ENCODE data around the gene IRF2BP2. TPM values are rescaled to one million over a fixed set of nuclear protein-coding genes. Genes with fewer than 3 reads are reported as not detected.

The IRF2BP2 gene
- total RNA-seq, 1 donor from 2014 or later = 72.9 TPM

- intact Hi-C loops (cut with DNase I) = no loop called here
- Histone ChIP-seq H3K4me3 (no peak overlapping the region), H3K9me3 (no peaks in the 10 kb centered on the region), H3K4me1 (no peaks in the 10 kb centered on the region), H3K36me3 (no peaks in the 10 kb centered on the region), H3K27ac (no peak overlapping the region), H3K27me3 (no peaks in the 10 kb centered on the region)
- TF ChIP-seq POLR2A (IDR thresholded peaks at IDR 0.05) (no peak), POLR2AphosphoS5 (IDR thresholded peaks at IDR 0.05; ENCODE audit: insufficient read depth in 1 of 2, low read depth in 1 of 2) (no peak), CTCF (IDR thresholded peaks at IDR 0.05) (no peak)
- no peak for DNase-seq (ENCODE audit: extremely low spot score in 2 of 2)
Observed at GRCh38 chr1:234647245-234647644, 37.3 kb upstream of the IRF2BP2 start.

- Histone ChIP-seq H3K27me3 (no peaks in the 10 kb centered on the region), H3K36me3 (no peaks in the 10 kb centered on the region), H3K4me1 (no peaks in the 10 kb centered on the region), H3K27ac (no peak overlapping the region), H3K9me3 (no peaks in the 10 kb centered on the region), H3K4me3 (no peak overlapping the region)
- intact Hi-C loops (cut with DNase I) = no loop called here
- DNase-seq (ENCODE audit: extremely low spot score in 2 of 2) = no peak
- TF ChIP-seq POLR2A (IDR thresholded peaks at IDR 0.05) = no peak
- TF ChIP-seq POLR2AphosphoS5 (IDR thresholded peaks at IDR 0.05; ENCODE audit: insufficient read depth in 1 of 2, low read depth in 1 of 2) = no peak
- TF ChIP-seq CTCF (IDR thresholded peaks at IDR 0.05) = no peak
Observed at GRCh38 chr1:234645964-234646363, 36.0 kb upstream of the IRF2BP2 start.

- no peak overlapping the region for H3K27ac ChIP-seq
- H3K4me3 ChIP-seq = no peak overlapping the region
- no peak for TF ChIP-seq CTCF (IDR thresholded peaks at IDR 0.05)
- no peak for TF ChIP-seq POLR2AphosphoS5 (IDR thresholded peaks at IDR 0.05; ENCODE audit: insufficient read depth in 1 of 2, low read depth in 1 of 2)
- TF ChIP-seq POLR2A (IDR thresholded peaks at IDR 0.05) = no peak
- no peaks in the 10 kb centered on the region for H3K27me3 ChIP-seq
- DNase-seq (ENCODE audit: extremely low spot score in 2 of 2) = no peak
- no peaks in the 10 kb centered on the region for H3K9me3 ChIP-seq
- intact Hi-C loops (cut with DNase I) = no loop called here
- no peaks in the 10 kb centered on the region for H3K4me1 ChIP-seq
- H3K36me3 ChIP-seq = no peaks in the 10 kb centered on the region
Observed at GRCh38 chr1:234645474-234645953, 35.5 kb upstream of the IRF2BP2 start.

- TF ChIP-seq POLR2A (IDR thresholded peaks at IDR 0.05) (no peak), POLR2AphosphoS5 (IDR thresholded peaks at IDR 0.05; ENCODE audit: insufficient read depth in 1 of 2, low read depth in 1 of 2) (no peak), CTCF (IDR thresholded peaks at IDR 0.05) (no peak)
- Histone ChIP-seq H3K36me3 (no peaks in the 10 kb centered on the region), H3K9me3 (no peaks in the 10 kb centered on the region), H3K4me3 (no peak overlapping the region), H3K4me1 (no peaks in the 10 kb centered on the region), H3K27me3 (no peaks in the 10 kb centered on the region), H3K27ac (no peak overlapping the region)
- no peak for DNase-seq (ENCODE audit: extremely low spot score in 2 of 2)
- intact Hi-C loops (cut with DNase I) = no loop called here
Observed at GRCh38 chr1:234644928-234645327, 35.0 kb upstream of the IRF2BP2 start.

- H3K27me3 ChIP-seq = no peaks in the 10 kb centered on the region
- no peak overlapping the region for H3K4me3 ChIP-seq
- DNase-seq (ENCODE audit: extremely low spot score in 2 of 2) = no peak
- no peaks in the 10 kb centered on the region for H3K9me3 ChIP-seq
- H3K27ac ChIP-seq = no peak overlapping the region
- intact Hi-C loops (cut with DNase I) = no loop called here
- no peaks in the 10 kb centered on the region for H3K36me3 ChIP-seq
- no peaks in the 10 kb centered on the region for H3K4me1 ChIP-seq
- TF ChIP-seq CTCF (IDR thresholded peaks at IDR 0.05) (no peak), POLR2A (IDR thresholded peaks at IDR 0.05) (no peak), POLR2AphosphoS5 (IDR thresholded peaks at IDR 0.05; ENCODE audit: insufficient read depth in 1 of 2, low read depth in 1 of 2) (no peak)
Observed at GRCh38 chr1:234643850-234644134, 33.8 kb upstream of the IRF2BP2 start.
